ENCODE results near the gene COL9A2.

The COL9A2 gene

GRCh38 chr1:40312238-40313205 lies 4.6 kb downstream of the COL9A2 start:
- TF ChIP-seq, protein P1, sequence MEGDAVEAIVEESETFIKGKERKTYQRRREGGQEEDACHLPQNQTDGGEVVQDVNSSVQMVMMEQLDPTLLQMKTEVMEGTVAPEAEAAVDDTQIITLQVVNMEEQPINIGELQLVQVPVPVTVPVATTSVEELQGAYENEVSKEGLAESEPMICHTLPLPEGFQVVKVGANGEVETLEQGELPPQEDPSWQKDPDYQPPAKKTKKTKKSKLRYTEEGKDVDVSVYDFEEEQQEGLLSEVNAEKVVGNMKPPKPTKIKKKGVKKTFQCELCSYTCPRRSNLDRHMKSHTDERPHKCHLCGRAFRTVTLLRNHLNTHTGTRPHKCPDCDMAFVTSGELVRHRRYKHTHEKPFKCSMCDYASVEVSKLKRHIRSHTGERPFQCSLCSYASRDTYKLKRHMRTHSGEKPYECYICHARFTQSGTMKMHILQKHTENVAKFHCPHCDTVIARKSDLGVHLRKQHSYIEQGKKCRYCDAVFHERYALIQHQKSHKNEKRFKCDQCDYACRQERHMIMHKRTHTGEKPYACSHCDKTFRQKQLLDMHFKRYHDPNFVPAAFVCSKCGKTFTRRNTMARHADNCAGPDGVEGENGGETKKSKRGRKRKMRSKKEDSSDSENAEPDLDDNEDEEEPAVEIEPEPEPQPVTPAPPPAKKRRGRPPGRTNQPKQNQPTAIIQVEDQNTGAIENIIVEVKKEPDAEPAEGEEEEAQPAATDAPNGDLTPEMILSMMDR (IDR thresholded peaks at IDR 0.05; ENCODE audit: low read depth, low read length) = no peak
- no peak overlapping the region for H3K4me3 ChIP-seq (ENCODE audit: low read depth, low read length)

DNA sequence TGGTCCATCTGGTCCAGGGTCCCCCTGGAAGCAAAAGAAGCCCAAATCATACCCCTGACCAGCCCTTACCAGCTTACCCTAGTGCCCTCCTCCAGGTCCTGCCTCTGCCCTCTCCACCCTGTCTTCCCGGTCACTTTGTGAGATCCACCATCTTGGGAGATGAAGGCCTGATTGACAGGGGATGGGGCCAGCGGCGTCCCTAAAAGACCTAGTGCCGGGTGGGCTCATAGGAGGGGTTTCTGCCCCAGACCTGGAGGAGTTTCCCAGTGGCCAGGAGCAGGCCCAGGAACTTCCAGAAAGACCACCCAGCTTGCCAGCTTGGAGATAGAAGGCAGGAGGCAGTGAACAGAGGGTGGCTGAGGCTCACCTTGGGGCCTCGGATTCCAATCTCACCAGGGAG lies 5.4 kb downstream of the COL9A2 start:
- no peak overlapping the region for H3K4me3 ChIP-seq (ENCODE audit: low read depth, low read length)
- TF ChIP-seq, protein P1 (IDR thresholded peaks at IDR 0.05; ENCODE audit: low read depth, low read length) = no peak

DNA sequence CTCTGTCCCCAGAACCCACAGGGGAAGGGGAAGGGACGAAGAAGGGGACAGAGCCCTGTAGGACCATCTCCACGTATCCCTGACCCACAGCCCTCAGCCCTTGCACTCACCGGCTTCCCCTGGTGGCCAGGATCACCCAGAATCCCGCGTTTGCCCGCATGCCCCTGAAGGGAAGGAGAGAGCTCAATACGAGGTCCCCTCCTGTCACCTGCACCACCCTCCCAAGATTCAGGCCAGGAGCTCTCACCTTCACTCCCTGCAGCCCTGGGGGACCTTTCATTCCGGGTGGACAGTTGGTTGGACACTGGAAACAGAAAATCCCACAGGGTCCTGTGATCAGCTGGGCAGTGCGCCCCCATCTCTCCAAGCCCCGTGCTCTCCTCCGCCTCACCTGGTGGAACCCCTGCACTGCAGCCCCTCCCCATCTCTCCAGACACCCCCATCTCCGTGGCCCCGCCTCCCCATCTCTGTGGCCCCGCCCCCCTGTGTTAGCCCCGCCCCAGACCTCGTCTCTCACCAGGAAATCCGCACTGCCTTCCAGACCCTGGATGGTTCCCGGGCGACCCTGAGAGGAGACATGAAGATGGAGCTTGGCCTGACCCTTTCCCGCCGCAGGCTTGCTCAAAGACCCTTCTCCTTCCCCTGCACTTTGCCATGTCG lies 6.0 kb downstream of the COL9A2 start:
- no peak overlapping the region for H3K4me3 ChIP-seq (ENCODE audit: low read depth, low read length)
- TF ChIP-seq, protein P1 (IDR thresholded peaks at IDR 0.05; ENCODE audit: low read depth, low read length) = no peak

DNA sequence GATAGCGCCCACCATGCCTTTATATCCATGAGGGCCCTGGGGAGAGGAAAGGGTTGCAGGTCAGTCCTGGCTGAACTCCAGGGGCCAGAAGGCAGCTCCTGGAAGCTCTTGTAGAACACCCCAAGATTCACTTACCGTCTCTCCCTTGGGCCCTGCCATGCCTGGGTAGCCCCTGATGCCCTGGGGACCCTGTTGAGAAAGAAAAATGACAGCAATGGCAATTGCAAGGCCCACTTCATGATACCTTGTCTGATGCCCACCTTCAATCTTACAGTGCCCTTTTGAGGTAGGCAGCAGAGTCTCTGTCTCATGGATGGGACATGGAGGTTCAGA lies 7.0 kb downstream of the COL9A2 start:
- TF ChIP-seq, protein P1 (IDR thresholded peaks at IDR 0.05; ENCODE audit: low read depth, low read length) = no peak
- no peak overlapping the region for H3K4me3 ChIP-seq (ENCODE audit: low read depth, low read length)

- no peak overlapping the region for H3K4me3 ChIP-seq (ENCODE audit: low read depth, low read length)
- TF ChIP-seq, protein P1 (IDR thresholded peaks at IDR 0.05; ENCODE audit: low read depth, low read length) = no peak
These were observed 7.5 kb downstream of the COL9A2 start for GRCh38 chr1:40309374-40310128.

DNA sequence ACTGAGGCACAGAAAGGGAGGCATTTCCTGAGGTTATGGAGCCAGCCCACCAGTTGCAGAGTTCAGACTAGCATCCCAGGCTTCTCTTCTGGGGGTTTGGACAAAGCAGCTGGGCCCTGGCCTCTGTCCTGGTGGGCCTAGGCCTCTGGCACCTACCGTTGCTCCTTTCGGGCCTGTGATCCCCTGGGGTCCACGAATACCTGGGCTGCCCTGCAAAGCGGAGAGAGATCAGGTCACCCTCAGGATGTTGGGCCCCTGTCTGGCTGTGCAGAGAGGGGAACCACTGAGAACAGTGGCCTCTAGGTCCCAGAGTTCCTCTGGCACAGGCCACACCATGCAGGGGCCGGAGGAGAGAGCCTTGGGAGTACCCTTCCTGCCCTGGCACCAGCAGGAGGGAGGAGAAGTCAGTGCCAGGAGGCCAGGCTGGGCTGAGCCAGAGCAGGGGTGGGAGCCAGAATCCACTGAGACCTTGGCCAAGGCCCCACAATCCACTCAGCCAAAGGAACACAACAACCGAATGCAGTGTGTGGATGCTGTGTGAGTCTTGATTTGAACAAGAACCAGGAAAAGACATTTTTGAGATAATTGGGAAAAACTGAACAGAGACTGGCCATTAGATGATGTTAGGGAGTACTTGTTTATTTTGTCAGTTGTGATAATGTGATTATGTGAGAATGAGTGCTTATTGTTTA lies 8.9 kb downstream of the COL9A2 start:
- TF ChIP-seq, protein P1 (IDR thresholded peaks at IDR 0.05; ENCODE audit: low read depth, low read length) = no peak
- H3K4me3 ChIP-seq (ENCODE audit: low read depth, low read length) = no peak overlapping the region

Data from WI38 (cell line).